ENCODE results near the gene NT5C2.
A peak's percentile ranks its signal among the peaks of the same experiment; 100 is the strongest.

The NT5C2 gene

DNA sequence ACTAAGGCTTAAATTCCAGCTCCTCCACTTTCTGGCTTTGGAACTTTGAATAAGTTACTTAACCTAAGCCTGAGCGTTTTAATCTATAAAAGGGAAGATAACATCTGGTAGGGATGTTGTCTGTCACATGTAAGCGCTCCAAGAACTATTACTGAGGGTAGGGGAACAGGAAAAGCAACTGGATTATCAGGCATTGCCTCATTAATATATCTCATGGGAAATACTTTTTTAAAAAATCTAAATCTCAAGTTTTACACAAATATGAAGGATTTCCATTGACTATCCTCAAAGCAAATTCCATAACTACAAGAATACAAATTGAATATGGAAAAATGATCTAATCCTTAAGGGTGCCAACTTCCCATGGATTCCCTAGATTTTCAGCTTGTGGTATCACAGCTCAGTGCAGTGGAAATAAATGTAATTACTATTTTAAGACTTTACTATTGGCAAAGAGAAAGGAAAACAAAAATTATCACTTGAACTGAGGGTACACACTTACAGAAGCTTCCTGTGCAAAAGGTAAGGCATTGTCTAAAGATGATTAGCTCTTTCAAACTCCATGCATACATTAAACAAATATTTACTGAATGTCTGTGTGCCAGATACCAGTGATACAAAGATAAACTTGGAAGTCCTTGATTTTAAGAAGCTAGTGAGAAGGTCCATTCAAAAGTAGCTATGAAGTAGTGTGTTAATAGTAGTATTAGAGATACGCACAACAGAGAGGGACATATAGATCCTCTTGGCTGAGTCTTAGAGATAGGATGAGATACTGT lies 38.4 kb downstream of the NT5C2 start:
- no peak overlapping the region for H3K4me3 ChIP-seq (ENCODE audit: low read depth, low read length)
- H3K9me3 ChIP-seq, result no peaks in the 10 kb centered on the region
- no peaks in the 10 kb centered on the region for H3K27me3 ChIP-seq
- no peaks in the 10 kb centered on the region for H3K36me3 ChIP-seq
- no peaks in the 10 kb centered on the region for H3K4me1 ChIP-seq
- TF ChIP-seq, protein P1, sequence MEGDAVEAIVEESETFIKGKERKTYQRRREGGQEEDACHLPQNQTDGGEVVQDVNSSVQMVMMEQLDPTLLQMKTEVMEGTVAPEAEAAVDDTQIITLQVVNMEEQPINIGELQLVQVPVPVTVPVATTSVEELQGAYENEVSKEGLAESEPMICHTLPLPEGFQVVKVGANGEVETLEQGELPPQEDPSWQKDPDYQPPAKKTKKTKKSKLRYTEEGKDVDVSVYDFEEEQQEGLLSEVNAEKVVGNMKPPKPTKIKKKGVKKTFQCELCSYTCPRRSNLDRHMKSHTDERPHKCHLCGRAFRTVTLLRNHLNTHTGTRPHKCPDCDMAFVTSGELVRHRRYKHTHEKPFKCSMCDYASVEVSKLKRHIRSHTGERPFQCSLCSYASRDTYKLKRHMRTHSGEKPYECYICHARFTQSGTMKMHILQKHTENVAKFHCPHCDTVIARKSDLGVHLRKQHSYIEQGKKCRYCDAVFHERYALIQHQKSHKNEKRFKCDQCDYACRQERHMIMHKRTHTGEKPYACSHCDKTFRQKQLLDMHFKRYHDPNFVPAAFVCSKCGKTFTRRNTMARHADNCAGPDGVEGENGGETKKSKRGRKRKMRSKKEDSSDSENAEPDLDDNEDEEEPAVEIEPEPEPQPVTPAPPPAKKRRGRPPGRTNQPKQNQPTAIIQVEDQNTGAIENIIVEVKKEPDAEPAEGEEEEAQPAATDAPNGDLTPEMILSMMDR (IDR thresholded peaks at IDR 0.05; ENCODE audit: low read depth, low read length), result no peak
- no peak for DNase-seq

DNA sequence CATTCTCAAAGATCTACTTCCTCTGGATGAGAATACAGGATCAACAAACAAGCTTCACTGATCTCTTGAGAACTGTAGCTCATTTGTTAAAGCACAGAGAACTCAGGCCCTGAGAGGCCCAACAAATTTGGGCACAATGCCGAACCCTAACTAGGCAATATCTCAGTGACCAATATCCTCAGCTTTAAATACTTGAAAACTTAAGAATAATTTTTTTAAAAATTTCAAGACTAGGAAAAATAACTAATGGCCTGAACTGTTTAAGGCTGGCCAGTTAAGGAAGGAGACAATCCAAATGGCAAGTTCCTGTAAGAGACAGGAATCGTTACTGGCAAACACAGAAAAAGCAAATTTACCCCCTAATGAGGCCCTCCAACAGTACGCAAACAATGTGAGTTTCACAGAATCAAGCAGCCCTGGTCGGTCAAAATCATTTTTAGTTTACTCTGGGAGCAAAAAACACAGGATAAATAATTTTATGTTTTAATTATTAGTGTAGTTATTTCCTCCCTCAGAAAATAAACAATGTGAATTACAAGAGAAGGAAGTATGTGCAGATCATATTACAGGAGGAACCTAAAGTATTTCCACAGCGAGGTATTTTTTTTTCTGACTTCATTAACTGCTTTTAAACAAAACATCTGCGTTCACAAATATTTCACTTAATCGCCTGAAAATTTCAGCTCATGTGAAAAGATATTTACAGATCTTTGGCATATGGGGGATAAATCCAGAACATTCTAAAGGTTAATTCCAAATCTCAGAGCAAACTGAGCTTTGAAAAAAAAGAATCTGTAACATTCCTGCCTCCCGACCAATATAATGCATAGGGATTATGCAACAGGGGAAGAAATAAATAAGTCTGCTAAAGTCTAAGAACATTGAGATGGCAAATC lies 39.5 kb downstream of the NT5C2 start:
- H3K4me3 ChIP-seq (ENCODE audit: low read depth, low read length), result no peak overlapping the region
- no peak for DNase-seq
- no peaks in the 10 kb centered on the region for H3K36me3 ChIP-seq
- no peaks in the 10 kb centered on the region for H3K4me1 ChIP-seq
- no peaks in the 10 kb centered on the region for H3K27me3 ChIP-seq
- no peaks in the 10 kb centered on the region for H3K9me3 ChIP-seq
- TF ChIP-seq, protein P1 (IDR thresholded peaks at IDR 0.05; ENCODE audit: low read depth, low read length), result no peak

DNA sequence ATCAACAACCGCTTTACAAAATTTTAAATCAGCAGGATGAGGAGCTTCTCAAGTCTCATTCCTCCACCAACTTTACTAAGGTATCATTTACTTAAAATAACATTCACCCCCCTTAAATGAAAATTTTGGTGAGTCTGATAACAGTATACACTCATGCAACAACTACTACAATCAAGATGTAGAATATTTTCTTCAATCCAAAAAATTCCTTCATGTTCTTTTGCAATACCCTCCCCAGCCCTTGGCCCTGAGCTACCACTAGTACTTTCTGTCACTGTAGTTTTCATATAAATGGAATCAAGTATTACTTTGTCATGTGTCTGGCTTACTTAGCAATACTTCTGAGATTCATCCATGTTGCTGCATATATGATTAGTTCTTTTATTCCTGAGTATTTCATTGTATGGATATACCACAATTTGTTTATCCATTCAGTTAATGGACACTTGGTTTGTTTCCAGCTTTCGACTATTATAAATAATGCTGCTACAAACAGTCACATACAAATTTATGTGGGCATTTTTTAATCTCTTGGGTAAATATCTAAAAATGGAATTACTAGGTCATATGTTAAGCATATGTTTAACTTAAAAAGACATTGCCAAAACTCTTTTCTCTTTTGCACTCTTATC lies 43.0 kb downstream of the NT5C2 start:
- H3K36me3 ChIP-seq, result no peaks in the 10 kb centered on the region
- no peak overlapping the region for H3K4me3 ChIP-seq (ENCODE audit: low read depth, low read length)
- H3K9me3 ChIP-seq, result no peaks in the 10 kb centered on the region
- H3K27me3 ChIP-seq, result no peaks in the 10 kb centered on the region
- TF ChIP-seq, protein P1 (IDR thresholded peaks at IDR 0.05; ENCODE audit: low read depth, low read length), result no peak
- DNase-seq, result no peak
- no peaks in the 10 kb centered on the region; the same call in 1 of the 2 replicates for H3K4me1 ChIP-seq

DNA sequence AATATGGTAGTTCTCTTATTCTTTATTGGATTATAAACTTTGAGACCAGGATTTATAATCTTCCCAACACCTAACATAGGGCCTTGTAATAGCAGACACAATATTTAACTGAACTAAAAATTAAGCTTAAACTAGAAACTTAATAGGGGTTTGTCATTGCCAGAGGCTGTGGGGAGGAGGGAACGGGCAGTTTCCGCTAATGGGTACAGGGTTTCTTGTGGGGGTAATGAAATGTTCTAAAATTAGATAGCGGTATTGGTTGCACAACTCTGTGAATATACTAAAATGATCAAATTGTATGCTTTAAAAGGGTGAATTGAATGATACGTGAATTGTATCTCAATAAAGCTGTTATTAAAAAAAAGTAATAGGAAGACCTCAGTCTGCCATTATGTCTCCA lies 45.4 kb downstream of the NT5C2 start:
- H3K4me3 ChIP-seq (ENCODE audit: low read depth, low read length), result no peak overlapping the region
- H3K4me1 ChIP-seq, result no peaks in the 10 kb centered on the region; the same call in 1 of the 2 replicates
- TF ChIP-seq, protein P1 (IDR thresholded peaks at IDR 0.05; ENCODE audit: low read depth, low read length), result no peak
- H3K36me3 ChIP-seq, result no peaks in the 10 kb centered on the region
- no peaks in the 10 kb centered on the region for H3K27me3 ChIP-seq
- DNase-seq, result no peak
- no peaks in the 10 kb centered on the region; the same call in 1 of the 2 replicates for H3K9me3 ChIP-seq

DNA sequence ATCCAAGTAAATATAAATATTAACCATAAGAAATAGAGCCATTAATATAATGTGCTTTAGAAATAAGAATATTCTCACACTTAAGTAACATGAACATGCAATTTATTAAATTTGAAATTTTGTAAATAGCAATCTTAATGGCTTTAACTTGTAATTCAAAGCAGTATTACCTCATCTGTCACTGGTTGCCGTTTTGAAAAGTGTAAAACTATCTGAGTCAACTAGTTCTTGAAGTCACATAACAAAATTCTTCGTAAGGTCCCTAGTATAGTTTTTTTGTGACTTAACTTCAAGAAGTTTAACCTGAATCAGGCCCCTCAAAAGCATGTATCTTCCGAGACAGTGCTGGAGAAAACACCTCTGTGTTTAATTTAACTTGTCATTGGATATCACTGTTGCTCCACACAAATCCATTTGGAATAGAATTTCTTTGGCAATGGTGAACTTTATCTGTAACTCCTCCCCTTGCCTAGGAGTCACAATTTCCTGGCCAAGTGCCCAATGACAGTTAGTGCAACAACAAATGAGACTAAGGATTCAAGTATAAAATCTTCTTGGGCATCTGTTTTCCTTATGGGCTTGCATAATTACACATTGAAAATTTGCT lies 47.1 kb downstream of the NT5C2 start:
- Histone ChIP-seq H3K27me3 (no peaks in the 10 kb centered on the region), H3K9me3 (no peaks in the 10 kb centered on the region; the same call in 1 of the 2 replicates), H3K36me3 (no peaks in the 10 kb centered on the region), H3K4me1 (no peaks in the 10 kb centered on the region; the same call in 1 of the 2 replicates), H3K4me3 (ENCODE audit: low read depth, low read length) (no peak overlapping the region)
- TF ChIP-seq, protein P1 (IDR thresholded peaks at IDR 0.05; ENCODE audit: low read depth, low read length), result no peak
- DNase-seq, result peak; percentile 58

Data from BE2C (cell line).